Neutrophil (primary cell): ENCODE measurements around the gene NPC1L1.
A peak's percentile ranks its signal among the peaks of the same experiment; 100 is the strongest.

Experiments used
- H3K27ac ChIP-seq: fragments of 200-600 bp; sonication (generic); 2 replicates; pipeline ENCODE4 v1.5.1; 2016; ENCODE audit warnings: mild to moderate bottlenecking, moderate library complexity
- H3K27me3 ChIP-seq: fragments of 200-600 bp; sonication (generic); 2 replicates; pipeline ENCODE4 v1.6.0; 2016; ENCODE audit warnings: mild to moderate bottlenecking
- H3K36me3 ChIP-seq: fragments of 200-600 bp; sonication (generic); 2 replicates; pipeline ENCODE4 v1.5.1; 2017
- H3K4me1 ChIP-seq, 2 experiments: fragments of 200-600 bp in 1 of 2; sonication (generic) in 1 of 2; 1 replicate in 1 of 2; 2 replicates in 1 of 2; pipeline versions ENCODE4 v1.5.1 to v1.6.1; 2013 to 2016; ENCODE audit warnings: low read depth in 1 of 2, low read length in 1 of 2, mild to moderate bottlenecking in 1 of 2, moderate library complexity in 1 of 2; ENCODE audit not compliant: control insufficient read depth in 1 of 2, insufficient read depth in 1 of 2
- H3K4me3 ChIP-seq, 2 experiments: fragments of 200-600 bp in 1 of 2; sonication (generic) in 1 of 2; 1 replicate in 1 of 2; 2 replicates in 1 of 2; pipeline ENCODE4 v1.5.1; 2013 to 2016; ENCODE audit warnings: low read depth in 1 of 2, low read length in 1 of 2, mild to moderate bottlenecking in 1 of 2, moderate library complexity in 1 of 2
- H3K9me3 ChIP-seq: fragments of 200-600 bp; sonication (generic); 2 replicates; pipeline ENCODE4 v1.5.1; 2016
- TF ChIP-seq, protein P1 (sequence below): fragments of 200-600 bp; sonication (generic); IDR thresholded peaks from 2 replicates; pipeline ENCODE4 v1.5.1; 2016; ENCODE audit warnings: antibody characterized with exemption

The NPC1L1 gene

DNA sequence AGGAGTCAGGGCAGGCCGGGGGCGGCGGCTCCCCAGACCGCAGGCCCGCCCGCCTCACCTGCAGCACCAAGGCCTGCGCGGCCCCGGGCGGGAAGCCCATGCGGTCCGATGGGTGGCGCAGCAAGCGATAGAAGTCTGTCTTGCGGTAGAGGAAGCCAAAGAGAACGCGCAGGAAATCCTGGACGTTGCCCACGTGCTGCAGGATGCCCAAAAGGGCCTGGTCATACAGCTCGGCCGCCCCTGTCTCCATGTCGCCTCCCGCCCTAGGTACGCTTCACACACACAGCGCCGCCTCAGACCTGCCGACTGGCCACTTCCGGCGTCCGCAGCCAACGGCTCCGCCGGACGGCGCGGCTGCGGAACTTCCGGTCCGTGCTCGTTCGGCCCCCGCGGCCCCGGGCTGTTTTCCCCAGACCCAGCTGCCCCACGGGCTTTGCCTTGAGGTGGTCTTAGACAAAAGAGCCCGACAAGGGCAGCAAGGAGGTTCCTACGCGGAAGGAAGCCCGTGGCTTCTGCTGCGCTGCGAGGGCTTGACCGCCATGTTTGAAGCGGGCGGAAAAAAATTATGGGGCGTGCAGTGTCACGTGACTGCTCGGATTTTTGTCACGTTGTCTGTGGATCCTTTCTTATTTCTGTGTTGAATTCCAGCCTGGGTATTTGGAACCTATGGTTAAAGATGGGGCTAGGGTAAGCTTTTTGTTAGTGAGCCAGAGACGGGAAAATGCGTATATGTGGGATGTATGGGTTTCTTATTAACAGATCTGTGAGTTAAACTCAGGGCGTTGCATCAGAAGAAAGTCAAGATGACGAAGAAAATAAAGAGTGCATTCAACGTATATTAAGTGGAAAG, 50.6 kb downstream of the NPC1L1 start, which contains the start of gene NUDCD3:
TSS of gene NUDCD3 (minus strand) at position 308 of the 850 bp plus-strand sequence. CDS start at position 250, 58 bp downstream.
- Histone ChIP-seq H3K27ac (peak within 1 kb of the TSS; percentile 90), H3K27me3 (peaks cover 4% of the 10 kb centered on the region), H3K9me3 (no peaks in the 10 kb centered on the region), H3K4me3 (peak within 1 kb of the TSS; percentile 75 to 94), H3K4me1 (peaks cover 22 to 23% of the 10 kb centered on the region in 2 experiments), H3K36me3 (no peaks in the 10 kb centered on the region)
- TF ChIP-seq, protein P1, sequence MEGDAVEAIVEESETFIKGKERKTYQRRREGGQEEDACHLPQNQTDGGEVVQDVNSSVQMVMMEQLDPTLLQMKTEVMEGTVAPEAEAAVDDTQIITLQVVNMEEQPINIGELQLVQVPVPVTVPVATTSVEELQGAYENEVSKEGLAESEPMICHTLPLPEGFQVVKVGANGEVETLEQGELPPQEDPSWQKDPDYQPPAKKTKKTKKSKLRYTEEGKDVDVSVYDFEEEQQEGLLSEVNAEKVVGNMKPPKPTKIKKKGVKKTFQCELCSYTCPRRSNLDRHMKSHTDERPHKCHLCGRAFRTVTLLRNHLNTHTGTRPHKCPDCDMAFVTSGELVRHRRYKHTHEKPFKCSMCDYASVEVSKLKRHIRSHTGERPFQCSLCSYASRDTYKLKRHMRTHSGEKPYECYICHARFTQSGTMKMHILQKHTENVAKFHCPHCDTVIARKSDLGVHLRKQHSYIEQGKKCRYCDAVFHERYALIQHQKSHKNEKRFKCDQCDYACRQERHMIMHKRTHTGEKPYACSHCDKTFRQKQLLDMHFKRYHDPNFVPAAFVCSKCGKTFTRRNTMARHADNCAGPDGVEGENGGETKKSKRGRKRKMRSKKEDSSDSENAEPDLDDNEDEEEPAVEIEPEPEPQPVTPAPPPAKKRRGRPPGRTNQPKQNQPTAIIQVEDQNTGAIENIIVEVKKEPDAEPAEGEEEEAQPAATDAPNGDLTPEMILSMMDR: peak; percentile 23

DNA sequence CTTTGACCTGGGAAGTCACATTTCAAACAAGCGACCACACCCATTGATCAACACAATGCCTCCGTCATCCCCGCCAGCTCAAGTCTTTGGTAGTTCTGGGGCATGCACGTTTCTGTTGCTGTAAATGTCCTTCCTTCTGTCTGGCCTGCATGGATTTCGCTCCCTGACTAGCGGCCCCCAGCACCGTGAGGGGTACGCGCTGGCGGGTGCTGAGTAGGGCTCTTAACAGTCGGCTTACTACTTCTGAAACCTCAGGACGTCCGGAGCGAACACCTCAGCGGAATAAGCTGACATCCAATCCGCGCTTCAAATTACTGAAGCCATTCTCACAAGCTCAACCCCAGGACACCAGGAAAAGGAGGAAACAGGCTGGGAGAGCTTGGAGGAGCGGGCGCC, 51.2 kb downstream of the NPC1L1 start:
- TF ChIP-seq, protein P1: no peak
- Histone ChIP-seq H3K27ac (peak overlapping the region; percentile 90), H3K4me3 (peak overlapping the region; percentile 75 to 94), H3K4me1 (peaks cover 23 to 25% of the 10 kb centered on the region in 2 experiments), H3K9me3 (no peaks in the 10 kb centered on the region), H3K36me3 (peaks cover 1% of the 10 kb centered on the region), H3K27me3 (no peaks in the 10 kb centered on the region)

DNA sequence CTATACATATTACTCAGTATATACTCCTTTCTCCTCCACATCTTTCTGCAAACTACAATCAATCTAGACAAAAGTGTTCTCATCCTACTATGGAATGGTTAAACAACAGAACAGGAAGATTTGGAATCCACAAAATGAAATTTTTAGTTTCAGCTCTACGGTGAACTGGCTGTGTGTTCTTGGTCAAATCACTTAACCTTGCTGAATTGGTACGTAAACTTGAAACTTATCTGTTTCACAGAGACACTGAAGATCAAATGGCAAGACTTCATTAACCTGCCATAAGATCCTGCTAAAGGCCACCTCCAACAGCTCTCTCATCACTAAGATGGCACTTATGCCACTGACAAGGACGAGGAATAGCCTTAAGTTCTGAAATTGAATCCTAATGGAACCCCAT, 52.2 kb downstream of the NPC1L1 start:
- Histone ChIP-seq H3K27me3 (no peaks in the 10 kb centered on the region), H3K4me3 (no peak overlapping the region), H3K4me1 (peaks cover 23 to 27% of the 10 kb centered on the region in 2 experiments), H3K36me3 (peaks cover 11% of the 10 kb centered on the region), H3K27ac (no peak overlapping the region), H3K9me3 (no peaks in the 10 kb centered on the region)
- TF ChIP-seq, protein P1: no peak

- Histone ChIP-seq H3K27ac (no peak overlapping the region), H3K4me3 (no peak overlapping the region), H3K4me1 (peaks cover 23 to 27% of the 10 kb centered on the region in 2 experiments), H3K36me3 (peaks cover 29% of the 10 kb centered on the region), H3K9me3 (no peaks in the 10 kb centered on the region), H3K27me3 (no peaks in the 10 kb centered on the region)
- TF ChIP-seq, protein P1: no peak
These were observed 54.4 kb downstream of the NPC1L1 start for GRCh38 chr7:44486693-44487092.

GRCh38 chr7:44486001-44486400, 55.1 kb downstream of the NPC1L1 start:
- TF ChIP-seq, protein P1: no peak
- Histone ChIP-seq H3K9me3 (no peaks in the 10 kb centered on the region), H3K4me3 (no peak overlapping the region), H3K36me3 (peaks cover 36% of the 10 kb centered on the region), H3K27ac (no peak overlapping the region), H3K27me3 (no peaks in the 10 kb centered on the region), H3K4me1 (peaks cover 19 to 25% of the 10 kb centered on the region in 2 experiments)
